Measurements from ENCODE around the gene STK26.
"Not testable (repeated sequence)": the region's sequence is repeated elsewhere in the genome, so short reads cannot be mapped to it uniquely, and the experiment has no call there.

STK26 gene

GRCh38 chrX:132022967-132023895 lies at the start of gene STK26:
TSS of gene STK26 (plus strand) at chrX:132023302. CDS start at chrX:132023618, 316 bp downstream.
- DNase-seq = no peak

GRCh38 chrX:131975851-131976250 lies 47.3 kb upstream of the STK26 start:
- DNase-seq = no peak

GRCh38 chrX:131977619-131978018 lies 45.5 kb upstream of the STK26 start:
- no peak for DNase-seq

GRCh38 chrX:131979116-131979515 lies 44.0 kb upstream of the STK26 start:
- no peak for DNase-seq

- no peak for DNase-seq
Measured at GRCh38 chrX:131985526-131986049, 37.5 kb upstream of the STK26 start.

GRCh38 chrX:131987252-131987651 lies 35.9 kb upstream of the STK26 start:
- no peak for DNase-seq

GRCh38 chrX:131988236-131988635 lies 34.9 kb upstream of the STK26 start:
- no peak for DNase-seq

- DNase-seq = no peak
Measured at GRCh38 chrX:132001127-132001526, 22.0 kb upstream of the STK26 start.

- no peak for DNase-seq
Measured at GRCh38 chrX:132004728-132005127, 18.4 kb upstream of the STK26 start.

- no peak for DNase-seq
Measured at GRCh38 chrX:132009350-132009749, 13.8 kb upstream of the STK26 start.

- not testable (repeated sequence) for DNase-seq
Measured at GRCh38 chrX:132010213-132010612, 12.9 kb upstream of the STK26 start.

- no peak for DNase-seq
Measured at GRCh38 chrX:132015875-132016274, 7.2 kb upstream of the STK26 start.

GRCh38 chrX:132016628-132017430 lies 6.3 kb upstream of the STK26 start:
- no peak for DNase-seq

- DNase-seq = no peak
Measured at GRCh38 chrX:132017431-132018185, 5.5 kb upstream of the STK26 start.

- no peak for DNase-seq
Measured at GRCh38 chrX:132022198-132022966, 720 bp upstream of the STK26 start.

GRCh38 chrX:132023896-132024386 lies 839 bp downstream of the STK26 start:
- DNase-seq = no peak

- DNase-seq = no peak
Measured at GRCh38 chrX:132025041-132025440, 1.9 kb downstream of the STK26 start.

- DNase-seq = no peak
Measured at GRCh38 chrX:132030264-132030663, 7.2 kb downstream of the STK26 start.

GRCh38 chrX:132031867-132032266 lies 8.8 kb downstream of the STK26 start:
- DNase-seq = no peak

- DNase-seq = no peak
Measured at GRCh38 chrX:132033166-132033565, 10.1 kb downstream of the STK26 start.

GRCh38 chrX:132034648-132035047 lies 11.5 kb downstream of the STK26 start:
- DNase-seq = no peak

GRCh38 chrX:132037479-132037993 lies 14.4 kb downstream of the STK26 start:
- DNase-seq = no peak
